Left lung (tissue), 10 donors: ENCODE data around the gene SETD1B. TPM values are rescaled to one million over a fixed set of nuclear protein-coding genes. Genes with fewer than 3 reads are reported as not detected.

Source experiments
- ATAC-seq: fragments of 200-7000 bp; cut with Tn5 transposase; one replicate; pipeline ENCODE4 v1.9.1; 2020; ENCODE audit warnings: moderate library complexity
- DNase-seq, 4 donors: peaks; one replicate each; pipeline ENCODE4 v3.0.0-alpha.2; 2013 to 2020
- H3K27ac ChIP-seq, 2 donors: fragments of 200-600 bp; sonication (generic) in 1 of 2; one replicate each; pipeline versions ENCODE4 v1.5.0 to v1.8.0; 2020 to 2021
- H3K27me3 ChIP-seq, 2 donors: fragments of 200-600 bp; sonication (generic) in 1 of 2; one replicate each; pipeline versions ENCODE4 v1.5.0 to v1.8.0; 2020 to 2021
- H3K36me3 ChIP-seq, 2 donors: fragments of 200-600 bp; sonication (generic) in 1 of 2; one replicate each; pipeline versions ENCODE4 v1.5.0 to v1.8.0; 2020 to 2021
- H3K4me1 ChIP-seq, 2 donors: fragments of 200-600 bp; one replicate each; pipeline ENCODE4 v1.8.0; 2021
- H3K4me3 ChIP-seq, 2 donors: fragments of 200-600 bp; sonication (generic) in 1 of 2; one replicate each; pipeline versions ENCODE4 v1.5.0 to v1.8.0; 2020 to 2021; ENCODE audit warnings: mild to moderate bottlenecking in 1 of 2
- H3K9me3 ChIP-seq, 2 donors: fragments of 200-600 bp; sonication (generic) in 1 of 2; one replicate each; pipeline versions ENCODE4 v1.5.0 to v1.8.0; 2020 to 2021
- CTCF ChIP-seq, 2 donors: fragments of 200-600 bp; sonication (generic) in 1 of 2; IDR thresholded peaks; one replicate each; pipeline versions ENCODE4 v1.5.0 to v1.8.0; 2021; ENCODE audit warnings: antibody characterized with exemption in 2 of 2
- intact Hi-C, 2 donors: fragments of 100-400 bp; cut with DNase I; formaldehyde crosslinking; loops; one replicate each; pipeline versions ENCODE4 v1.11.2 to v1.14.2; 2022
- polyA plus RNA-seq, 6 donors: library from polyadenylated mRNA; unstranded; fragments of 120-200 nt; gene quantifications; one replicate each; pipeline ENCODE4 v1.2.1, GENCODE V29; 2013; ENCODE audit not compliant: insufficient read length in 6 of 6
- total RNA-seq, 2 donors: library from RNA; stranded (reverse); fragmentation: NEBNext Ultra II Directional; extraction: Animal tissue kit (Norgen Biotek cat#: 25700); gene quantifications; one replicate each; pipeline ENCODE4 v1.2.1, GENCODE V29; 2021
- donor health status: DM: no; HTN: yes; CAD: no.
- donor health status: DM: no; HTN: no; CAD: no.

Gene SETD1B
- total and polyA plus RNA-seq, 8 donors: 12.1 to 23.4 (median 16.0) TPM

GRCh38 chr12:121810234-121810817, 6.5 kb downstream of the SETD1B start:
- Histone ChIP-seq H3K4me3 (peak overlapping the region in 1 of 2 donors; percentile 68), H3K36me3 (peaks cover 0 to 52% of the 10 kb centered on the region in 2 donors), H3K27ac (no peak overlapping the region), H3K4me1 (peaks cover 38 to 76% of the 10 kb centered on the region in 2 donors), H3K9me3 (no peaks in the 10 kb centered on the region), H3K27me3 (no peaks in the 10 kb centered on the region)
- intact Hi-C loops: no loop called here
- no peak for TF ChIP-seq CTCF (IDR thresholded peaks at IDR 0.05)
- ATAC-seq (no peak), DNase-seq (peak in 2 of 4 donors; percentile 31 to 78)

- Histone ChIP-seq H3K27me3 (no peaks in the 10 kb centered on the region), H3K4me1 (peaks cover 35 to 70% of the 10 kb centered on the region in 2 donors), H3K4me3 (peak overlapping the region in 1 of 2 donors; percentile 68), H3K27ac (peak overlapping the region in 1 of 2 donors; percentile 80), H3K36me3 (peaks cover 0 to 58% of the 10 kb centered on the region in 2 donors), H3K9me3 (no peaks in the 10 kb centered on the region)
- ATAC-seq: no peak
- intact Hi-C loops: no loop called here
- TF ChIP-seq CTCF (IDR thresholded peaks at IDR 0.05): no peak
- no peak for DNase-seq
These were observed 7.1 kb downstream of the SETD1B start for GRCh38 chr12:121810833-121811433.

- Histone ChIP-seq H3K4me1 (peaks cover 28 to 63% of the 10 kb centered on the region in 2 donors), H3K4me3 (peak overlapping the region; percentile 61 to 68), H3K9me3 (no peaks in the 10 kb centered on the region), H3K27ac (peak overlapping the region; percentile 62 to 80), H3K36me3 (peaks cover 0 to 65% of the 10 kb centered on the region in 2 donors), H3K27me3 (no peaks in the 10 kb centered on the region)
- peak; percentile 68 to 95 (median 75) for DNase-seq
- TF ChIP-seq CTCF (IDR thresholded peaks at IDR 0.05): peak; percentile 99 to 100
- intact Hi-C loops: no loop called here
- ATAC-seq: peak; percentile 96
These were observed 7.9 kb downstream of the SETD1B start for GRCh38 chr12:121811434-121812319.

- Histone ChIP-seq H3K4me1 (peaks cover 23 to 56% of the 10 kb centered on the region in 2 donors), H3K9me3 (no peaks in the 10 kb centered on the region), H3K27ac (peak overlapping the region; percentile 62 to 80), H3K36me3 (peaks cover 0 to 72% of the 10 kb centered on the region in 2 donors), H3K4me3 (peak overlapping the region; percentile 61 to 68), H3K27me3 (no peaks in the 10 kb centered on the region)
- intact Hi-C loops: no loop called here
- ATAC-seq: peak; percentile 94
- DNase-seq: peak in 3 of 4 donors; percentile 63 to 93 (median 81)
- TF ChIP-seq CTCF (IDR thresholded peaks at IDR 0.05): peak in 1 of 2 donors; percentile 38
These were observed 8.6 kb downstream of the SETD1B start for GRCh38 chr12:121812320-121812871.
